Stimulated activated CD4-positive, alpha-beta T cell treated with anti-CD3 and anti-CD28 coated beads, Interleukin-2, amount 100 ng/mL, for 4 hours (primary cell): ENCODE measurements around the gene ARHGEF16.

Experiments
- DNase-seq: peaks from one replicate; pipeline ENCODE4 v3.0.0-alpha.2; 2020; ENCODE audit warnings: low read depth

Gene ARHGEF16

GRCh38 chr1:3519301-3519885, 64.9 kb downstream of the ARHGEF16 start:
- DNase-seq = no peak

- DNase-seq = no peak
Observed at GRCh38 chr1:3520419-3521378, 66.2 kb downstream of the ARHGEF16 start.

GRCh38 chr1:3521426-3521825, 67.0 kb downstream of the ARHGEF16 start:
- no peak for DNase-seq

- DNase-seq = no peak
Observed at GRCh38 chr1:3522112-3522511, 67.6 kb downstream of the ARHGEF16 start.

- no peak for DNase-seq
Observed at GRCh38 chr1:3522564-3523265, 68.2 kb downstream of the ARHGEF16 start.

- no peak for DNase-seq
Observed at GRCh38 chr1:3523980-3524379, 69.5 kb downstream of the ARHGEF16 start.

- DNase-seq = no peak
Observed at GRCh38 chr1:3524556-3525203, 70.2 kb downstream of the ARHGEF16 start.

GRCh38 chr1:3525551-3526482, 71.4 kb downstream of the ARHGEF16 start:
- DNase-seq = no peak

- no peak for DNase-seq
Observed at GRCh38 chr1:3527774-3528173, 73.3 kb downstream of the ARHGEF16 start.

- DNase-seq = no peak
Observed at GRCh38 chr1:3529099-3529729, 74.7 kb downstream of the ARHGEF16 start.

GRCh38 chr1:3530086-3530925, 75.8 kb downstream of the ARHGEF16 start:
- no peak for DNase-seq
